Cardiac muscle cell (in vitro differentiated cells and primary cell): Measurements from ENCODE around the gene RDH8. TPM values are rescaled to one million over a fixed set of nuclear protein-coding genes. Genes with fewer than 3 reads are reported as not detected.

Source experiments
- DNase-seq, 2 donors: peaks; one replicate each; pipeline versions ENCODE4 v3.0.0 to v3.0.0-alpha.2; 2010 to 2017; ENCODE audit warnings: low read depth in 1 of 2, low spot score in 1 of 2
- H3K27ac ChIP-seq: fragments of 200-600 bp; sonication (generic); 2 replicates; pipeline ENCODE4 v1.5.1; 2016
- H3K27me3 ChIP-seq: fragments of 200-600 bp; sonication (generic); 2 replicates; pipeline ENCODE4 v1.6.0; 2016; ENCODE audit warnings: control low read depth
- H3K36me3 ChIP-seq: fragments of 200-600 bp; sonication (generic); 2 replicates; pipeline ENCODE4 v1.5.1; 2016; ENCODE audit warnings: control low read depth
- H3K4me1 ChIP-seq: fragments of 200-600 bp; sonication (generic); 2 replicates; pipeline ENCODE4 v1.8.1; 2017; ENCODE audit warnings: low read depth, mild to moderate bottlenecking, mixed run types
- H3K4me3 ChIP-seq: fragments of 200-600 bp; sonication (generic); 2 replicates; pipeline ENCODE4 v1.5.1; 2016; ENCODE audit warnings: mild to moderate bottlenecking
- H3K9me3 ChIP-seq: fragments of 200-600 bp; sonication (generic); 2 replicates; pipeline ENCODE4 v1.5.1; 2017; ENCODE audit warnings: low read depth, mild to moderate bottlenecking, control low read depth
- polyA plus RNA-seq: library from polyadenylated mRNA; unstranded; fragments of >200 nt; fragmentation: Nextera tagmentation; extraction: Ambion mirVana; gene quantifications from 2 replicates; pipeline ENCODE4 v1.2.1, GENCODE V29; 2016
- total RNA-seq: library from RNA; depleted of rRNA; stranded (reverse); fragments of >200 nt; gene quantifications from 2 replicates; pipeline ENCODE4 v1.2.3, GENCODE V29; 2016
- TF ChIP-seq, protein P1 (sequence below): IDR thresholded peaks from 2 replicates; pipeline ENCODE4 v1.5.1; 2012; ENCODE audit warnings: low read depth, mild to moderate bottlenecking, low read length

RDH8 gene
- total and polyA plus RNA-seq, 2 experiments from 2014 or later = not detected

DNA sequence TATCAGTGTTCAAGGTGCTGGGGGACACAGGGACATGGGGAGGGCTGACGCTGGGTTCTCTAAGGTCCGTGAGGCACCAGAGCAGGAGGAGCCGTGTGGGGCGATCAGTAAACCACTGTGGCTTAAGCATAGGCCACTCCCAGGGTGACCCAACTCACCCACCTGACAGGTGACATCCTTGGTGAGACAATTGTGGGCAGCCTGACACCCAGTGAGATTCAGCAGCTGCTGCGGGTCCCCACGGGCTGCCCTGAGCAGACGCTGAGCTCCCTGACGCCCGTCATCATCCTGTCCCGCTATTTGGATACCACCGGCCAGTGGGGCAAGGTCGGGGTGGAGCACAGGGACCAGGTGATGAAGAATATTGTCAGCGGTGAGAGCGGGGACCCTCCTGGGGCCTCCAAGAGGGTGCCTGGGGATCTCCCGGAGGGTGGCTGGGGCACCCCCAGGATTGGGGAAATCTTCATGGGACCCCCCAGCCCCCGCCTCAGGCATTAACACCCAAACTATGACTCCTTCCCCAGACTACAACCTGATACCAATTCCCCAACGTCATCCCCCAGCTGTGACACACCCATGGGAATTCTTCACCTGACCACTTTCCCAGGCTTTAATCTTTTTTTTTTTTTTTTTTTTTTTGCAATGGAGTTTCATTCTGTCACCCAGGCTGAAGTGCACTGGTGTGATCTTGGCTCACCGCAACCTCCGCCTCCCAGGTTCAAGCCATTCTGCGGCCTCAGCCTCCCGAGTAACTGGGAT is 39.5 kb downstream of the RDH8 start:
- Histone ChIP-seq H3K4me1 (no peaks in the 10 kb centered on the region), H3K27me3 (peaks cover 8% of the 10 kb centered on the region), H3K4me3 (no peak overlapping the region), H3K9me3 (no peaks in the 10 kb centered on the region), H3K36me3 (no peaks in the 10 kb centered on the region), H3K27ac (no peak overlapping the region)
- no peak for DNase-seq
- TF ChIP-seq, protein P1, sequence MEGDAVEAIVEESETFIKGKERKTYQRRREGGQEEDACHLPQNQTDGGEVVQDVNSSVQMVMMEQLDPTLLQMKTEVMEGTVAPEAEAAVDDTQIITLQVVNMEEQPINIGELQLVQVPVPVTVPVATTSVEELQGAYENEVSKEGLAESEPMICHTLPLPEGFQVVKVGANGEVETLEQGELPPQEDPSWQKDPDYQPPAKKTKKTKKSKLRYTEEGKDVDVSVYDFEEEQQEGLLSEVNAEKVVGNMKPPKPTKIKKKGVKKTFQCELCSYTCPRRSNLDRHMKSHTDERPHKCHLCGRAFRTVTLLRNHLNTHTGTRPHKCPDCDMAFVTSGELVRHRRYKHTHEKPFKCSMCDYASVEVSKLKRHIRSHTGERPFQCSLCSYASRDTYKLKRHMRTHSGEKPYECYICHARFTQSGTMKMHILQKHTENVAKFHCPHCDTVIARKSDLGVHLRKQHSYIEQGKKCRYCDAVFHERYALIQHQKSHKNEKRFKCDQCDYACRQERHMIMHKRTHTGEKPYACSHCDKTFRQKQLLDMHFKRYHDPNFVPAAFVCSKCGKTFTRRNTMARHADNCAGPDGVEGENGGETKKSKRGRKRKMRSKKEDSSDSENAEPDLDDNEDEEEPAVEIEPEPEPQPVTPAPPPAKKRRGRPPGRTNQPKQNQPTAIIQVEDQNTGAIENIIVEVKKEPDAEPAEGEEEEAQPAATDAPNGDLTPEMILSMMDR = no peak

DNA sequence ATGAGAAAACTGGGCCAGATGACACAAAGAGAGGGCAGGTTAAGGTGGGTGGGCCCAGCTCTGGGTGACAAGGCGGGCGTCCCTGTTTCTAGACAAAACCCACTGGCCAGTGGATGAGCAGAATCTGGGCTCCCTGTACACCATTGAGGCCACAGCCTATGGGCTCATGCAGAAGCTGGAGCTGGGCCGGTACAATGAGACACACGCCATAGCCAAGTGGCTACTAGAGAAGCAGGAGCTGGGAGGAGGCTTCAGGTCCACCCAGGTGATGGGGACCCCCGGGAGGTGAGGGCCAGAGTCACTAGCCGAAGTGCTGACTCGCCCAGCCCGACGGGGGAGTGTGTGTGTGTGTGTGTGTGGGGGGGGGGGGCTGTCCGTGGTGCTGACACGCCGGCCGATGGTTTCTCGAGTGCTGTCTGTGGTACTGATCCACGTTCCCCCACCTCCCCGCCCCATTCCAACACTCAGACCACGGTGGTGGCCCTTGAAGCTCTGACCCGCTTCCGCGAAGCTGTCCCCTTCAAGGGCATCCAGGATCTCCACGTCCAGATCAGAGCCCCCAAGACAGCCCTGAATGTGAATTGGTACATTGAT is 48.5 kb downstream of the RDH8 start:
- H3K9me3 ChIP-seq = no peaks in the 10 kb centered on the region
- TF ChIP-seq, protein P1 = no peak
- H3K27me3 ChIP-seq = peaks cover 5% of the 10 kb centered on the region
- H3K4me3 ChIP-seq = no peak overlapping the region
- H3K4me1 ChIP-seq = no peaks in the 10 kb centered on the region
- H3K36me3 ChIP-seq = no peaks in the 10 kb centered on the region
- DNase-seq = peak; percentile 31 to 43
- H3K27ac ChIP-seq = no peak overlapping the region

DNA sequence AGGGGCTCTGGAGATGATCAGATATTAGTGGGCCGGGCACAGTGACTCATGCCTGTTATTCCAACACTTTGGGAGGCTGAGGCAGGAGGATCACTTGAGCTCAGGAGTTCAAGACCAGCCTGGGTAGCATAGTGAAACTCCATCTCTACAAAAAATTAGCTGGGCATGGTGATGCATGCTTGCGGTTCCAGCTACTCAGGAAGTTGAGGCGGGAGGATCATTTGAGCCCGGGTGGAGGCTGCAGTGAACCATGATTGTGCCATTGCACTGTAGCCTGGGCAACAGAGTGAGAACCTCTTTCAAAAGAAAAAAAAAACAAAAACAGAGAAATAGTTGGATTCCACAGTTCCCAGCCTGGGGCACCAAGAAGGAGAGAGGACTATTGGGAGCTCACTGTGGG is 54.9 kb downstream of the RDH8 start:
- no peaks in the 10 kb centered on the region for H3K4me1 ChIP-seq
- TF ChIP-seq, protein P1 = no peak
- DNase-seq = no peak
- H3K27ac ChIP-seq = no peak overlapping the region
- no peak overlapping the region for H3K4me3 ChIP-seq
- H3K27me3 ChIP-seq = no peaks in the 10 kb centered on the region
- no peaks in the 10 kb centered on the region for H3K9me3 ChIP-seq
- no peaks in the 10 kb centered on the region for H3K36me3 ChIP-seq

DNA sequence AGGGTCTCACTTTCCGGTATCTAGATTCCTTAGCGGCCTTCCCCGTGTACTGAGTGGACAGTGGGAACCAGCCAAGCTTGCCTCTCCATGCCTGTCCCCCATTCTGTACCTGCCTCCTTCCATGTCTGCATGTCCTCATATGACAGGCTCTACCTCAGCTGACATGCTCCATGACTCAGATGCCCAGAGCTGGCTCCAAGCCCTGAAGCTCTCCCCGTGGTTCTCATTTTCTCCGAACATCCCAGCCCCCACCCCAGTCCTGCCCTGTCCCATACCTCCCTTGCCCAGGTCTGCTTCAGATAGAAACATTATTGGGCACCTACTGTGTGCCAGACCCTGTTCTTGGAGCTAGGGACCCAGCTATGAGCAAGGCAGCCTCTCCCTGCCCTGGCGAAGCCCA is 55.8 kb downstream of the RDH8 start:
- TF ChIP-seq, protein P1 = no peak
- Histone ChIP-seq H3K27ac (no peak overlapping the region), H3K4me3 (no peak overlapping the region), H3K9me3 (no peaks in the 10 kb centered on the region), H3K36me3 (no peaks in the 10 kb centered on the region), H3K4me1 (no peaks in the 10 kb centered on the region), H3K27me3 (no peaks in the 10 kb centered on the region)
- DNase-seq = no peak

DNA sequence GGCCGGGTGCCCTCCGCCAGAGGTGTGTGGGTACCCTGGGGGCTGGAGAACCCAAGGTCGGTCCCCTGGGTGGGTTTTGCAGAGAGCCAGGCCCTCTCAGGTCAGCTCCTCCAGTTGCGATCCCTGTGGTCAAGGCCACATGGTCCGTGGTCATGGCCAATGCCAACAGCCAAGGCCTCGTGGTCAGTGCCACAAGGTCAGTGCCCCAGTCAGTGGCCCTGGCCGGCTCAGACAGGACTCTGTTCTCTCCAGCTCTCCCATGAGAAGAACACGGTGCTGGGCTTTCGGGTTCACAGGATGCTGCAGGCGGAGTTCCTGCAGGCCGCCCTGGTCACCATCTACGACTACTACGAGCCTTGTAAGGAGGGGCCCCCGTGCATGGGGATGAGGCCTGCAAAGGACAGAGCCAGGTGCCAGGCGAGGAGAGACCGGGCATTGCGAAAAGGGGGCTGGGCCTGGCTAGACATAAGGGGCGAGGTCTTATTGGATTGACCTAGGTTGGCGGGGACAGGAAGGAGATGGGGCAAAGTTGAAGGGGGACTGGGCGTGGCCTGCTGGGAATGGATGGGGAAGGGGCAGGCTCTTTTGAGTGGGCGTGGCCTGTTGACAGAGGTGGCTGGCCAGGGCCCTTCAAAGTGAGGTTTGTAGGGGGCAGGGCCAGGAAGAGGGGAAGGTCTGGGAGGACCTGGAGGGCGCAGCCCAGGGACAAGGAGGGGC is 57.6 kb downstream of the RDH8 start:
- Histone ChIP-seq H3K9me3 (no peaks in the 10 kb centered on the region), H3K27ac (no peak overlapping the region), H3K4me3 (no peak overlapping the region), H3K27me3 (no peaks in the 10 kb centered on the region), H3K36me3 (no peaks in the 10 kb centered on the region), H3K4me1 (no peaks in the 10 kb centered on the region)
- TF ChIP-seq, protein P1 = no peak
- DNase-seq = no peak

Other genes starting within 250 kb of the RDH8 start
- gene ZNF846, start 244.7 kb upstream of the RDH8 start, total RNA-seq = 14.4 and 17.2 TPM in 2 replicates
- 15.6 and 19.0 TPM in 2 replicates for gene ZNF846, start 244.7 kb upstream of the RDH8 start, polyA plus RNA-seq
- 65.6 and 106 TPM in 2 replicates for gene FBXL12, start 194.4 kb upstream of the RDH8 start, total RNA-seq
- gene FBXL12, start 194.4 kb upstream of the RDH8 start, polyA plus RNA-seq = 47.5 and 49.7 TPM in 2 replicates
- 511 and 816 TPM in 2 replicates for gene UBL5, start 185.6 kb upstream of the RDH8 start, total RNA-seq
- gene UBL5, start 185.6 kb upstream of the RDH8 start, polyA plus RNA-seq = 870 and 943 TPM in 2 replicates
- gene PIN1, start 178.2 kb upstream of the RDH8 start, total RNA-seq = 221 and 282 TPM in 2 replicates
- gene PIN1, start 178.2 kb upstream of the RDH8 start, polyA plus RNA-seq = 270 and 309 TPM in 2 replicates
- 36.2 and 55.1 TPM in 2 replicates for gene OLFM2, start 77.0 kb upstream of the RDH8 start, total RNA-seq
- 27.1 and 40.3 TPM in 2 replicates for gene OLFM2, start 77.0 kb upstream of the RDH8 start, polyA plus RNA-seq
- gene COL5A3, start 3.0 kb upstream of the RDH8 start, total RNA-seq = not detected in 2 replicates
- gene COL5A3, start 3.0 kb upstream of the RDH8 start, polyA plus RNA-seq = 0.24 TPM in 1 of 2 replicates, not detected in the other
- 3.4 and 7.8 TPM in 2 replicates for gene SHFL, start 72.8 kb downstream of the RDH8 start, total RNA-seq
- 2.2 and 4.8 TPM in 2 replicates for gene SHFL, start 72.8 kb downstream of the RDH8 start, polyA plus RNA-seq
- gene ANGPTL6, start 89.2 kb downstream of the RDH8 start, total RNA-seq = 0.51 and 0.88 TPM in 2 replicates
- gene ANGPTL6, start 89.2 kb downstream of the RDH8 start, polyA plus RNA-seq = 0.62 and 0.75 TPM in 2 replicates
- gene PPAN, start 92.9 kb downstream of the RDH8 start, total RNA-seq = 51.0 and 67.3 TPM in 2 replicates
- gene PPAN, start 92.9 kb downstream of the RDH8 start, polyA plus RNA-seq = 42.9 and 47.1 TPM in 2 replicates
- gene P2RY11, start 98.2 kb downstream of the RDH8 start, total RNA-seq = 13.7 and 19.4 TPM in 2 replicates
- gene P2RY11, start 98.2 kb downstream of the RDH8 start, polyA plus RNA-seq = 13.1 and 14.1 TPM in 2 replicates
- 353 and 384 TPM in 2 replicates for gene EIF3G, start 106.4 kb downstream of the RDH8 start, total RNA-seq
- gene EIF3G, start 106.4 kb downstream of the RDH8 start, polyA plus RNA-seq = 206 and 223 TPM in 2 replicates
- gene DNMT1, start 181.5 kb downstream of the RDH8 start, total RNA-seq = 78.2 and 100 TPM in 2 replicates
- 106 TPM in 2 replicates for gene DNMT1, start 181.5 kb downstream of the RDH8 start, polyA plus RNA-seq
- gene S1PR2, start 217.8 kb downstream of the RDH8 start, total RNA-seq = 5.7 and 7.7 TPM in 2 replicates
- 1.8 and 2.1 TPM in 2 replicates for gene S1PR2, start 217.8 kb downstream of the RDH8 start, polyA plus RNA-seq
- gene MRPL4, start 238.7 kb downstream of the RDH8 start, total RNA-seq = 119 and 129 TPM in 2 replicates
- gene MRPL4, start 238.7 kb downstream of the RDH8 start, polyA plus RNA-seq = 78.5 and 81.2 TPM in 2 replicates